Astrocyte (in vitro differentiated cells and primary cell): ENCODE measurements around the gene PYGL. TPM values are rescaled to one million over a fixed set of nuclear protein-coding genes. Genes with fewer than 3 reads are reported as not detected.

ENCODE experiments used
- DNase-seq: peaks from one replicate; pipeline ENCODE4 v3.0.0-alpha.2; 2010; ENCODE audit warnings: low read depth
- FAIRE-seq: peaks from 2 replicates; lab custom pipeline; 2011; peaks lifted over from hg19 to GRCh38; lab: Jason Lieb, UNC
- H2AFZ ChIP-seq: 2 replicates; pipeline ENCODE4 v1.6.0; 2012; ENCODE audit warnings: low read depth, low read length, inconsistent platforms
- H3K27ac ChIP-seq: 2 replicates; pipeline ENCODE4 v1.5.1; 2011; ENCODE audit warnings: low read depth, low read length, inconsistent platforms
- H3K27me3 ChIP-seq: 2 replicates; pipeline ENCODE4 v1.6.0; 2011; ENCODE audit warnings: low read length, inconsistent platforms; ENCODE audit not compliant: insufficient read depth
- H3K36me3 ChIP-seq: 2 replicates; pipeline ENCODE4 v1.5.1; 2011; ENCODE audit warnings: low read length, inconsistent platforms; ENCODE audit not compliant: insufficient read depth
- H3K4me1 ChIP-seq: 2 replicates; pipeline ENCODE4 v1.5.1; 2011; ENCODE audit warnings: low read length, inconsistent platforms; ENCODE audit not compliant: insufficient read depth
- H3K4me2 ChIP-seq: 2 replicates; pipeline ENCODE4 v1.6.0; 2012; ENCODE audit warnings: low read length, inconsistent platforms
- H3K4me3 ChIP-seq: 2 replicates; pipeline ENCODE4 v1.5.1; 2011; ENCODE audit warnings: low read depth, mild to moderate bottlenecking, low read length, inconsistent platforms; ENCODE audit not compliant: insufficient read depth
- H3K79me2 ChIP-seq: 2 replicates; pipeline ENCODE4 v1.6.0; 2012; ENCODE audit warnings: mild to moderate bottlenecking, low read length, inconsistent platforms; ENCODE audit not compliant: insufficient read depth
- H3K9ac ChIP-seq: 2 replicates; pipeline ENCODE4 v1.6.0; 2012; ENCODE audit warnings: mild to moderate bottlenecking, low read length, inconsistent platforms
- H3K9me3 ChIP-seq: 2 replicates; pipeline ENCODE4 v1.5.1; 2012; ENCODE audit warnings: low read depth, mild to moderate bottlenecking, low read length, inconsistent platforms; ENCODE audit not compliant: insufficient read depth
- H4K20me1 ChIP-seq: 2 replicates; pipeline ENCODE4 v1.6.0; 2012; ENCODE audit warnings: low read length, inconsistent platforms; ENCODE audit not compliant: insufficient read depth
- H3K27ac Mint-ChIP-seq: one replicate; pipeline ENCODE4 v1.8.0; 2021; ENCODE audit warnings: mild to moderate bottlenecking, mixed read lengths; ENCODE audit not compliant: unreplicated experiment
- H3K27me3 Mint-ChIP-seq: one replicate; pipeline ENCODE4 v1.8.0; 2021; ENCODE audit warnings: low read depth, mixed read lengths; ENCODE audit not compliant: unreplicated experiment
- H3K36me3 Mint-ChIP-seq: one replicate; pipeline ENCODE4 v1.8.0; 2021; ENCODE audit warnings: low read depth, mixed read lengths; ENCODE audit not compliant: unreplicated experiment
- H3K4me1 Mint-ChIP-seq: one replicate; pipeline ENCODE4 v1.8.0; 2021; ENCODE audit warnings: low read depth, mixed read lengths; ENCODE audit not compliant: unreplicated experiment
- H3K4me3 Mint-ChIP-seq: one replicate; pipeline ENCODE4 v1.8.0; 2021; ENCODE audit warnings: mild to moderate bottlenecking, moderate library complexity, mixed read lengths; ENCODE audit not compliant: unreplicated experiment
- H3K9me3 Mint-ChIP-seq: one replicate; pipeline ENCODE4 v1.8.0; 2021; ENCODE audit warnings: mild to moderate bottlenecking, mixed read lengths; ENCODE audit not compliant: unreplicated experiment
- CTCF ChIP-seq: IDR thresholded peaks from 2 replicates; pipeline ENCODE4 v1.5.1; 2011; ENCODE audit warnings: low read depth, mild to moderate bottlenecking, inconsistent platforms, low read length, moderate library complexity; ENCODE audit not compliant: insufficient read depth
- EZH2 ChIP-seq: IDR thresholded peaks from 2 replicates; pipeline ENCODE4 v1.6.1; 2012; ENCODE audit warnings: mild to moderate bottlenecking, low read length, inconsistent platforms; ENCODE audit not compliant: insufficient read depth
- total RNA-seq: library from RNA; stranded (reverse); gene quantifications from 2 replicates; pipeline ENCODE4 v1.2.1, GENCODE V29; 2021

PYGL gene
- total RNA-seq, 1 donor from 2014 or later: 97.6 TPM

GRCh38 chr14:50929506-50929905, 14.8 kb downstream of the PYGL start:
- Mint-ChIP-seq H3K27me3 (no peaks in the 10 kb centered on the region), H3K4me3 (no peak overlapping the region), H3K9me3 (no peaks in the 10 kb centered on the region), H3K4me1 (peaks cover 3% of the 10 kb centered on the region), H3K27ac (no peak overlapping the region), H3K36me3 (peaks cover 29% of the 10 kb centered on the region)
- no peak for FAIRE-seq
- Histone ChIP-seq H3K9ac (no peak overlapping the region), H3K4me3 (no peak overlapping the region), H4K20me1 (no peaks in the 10 kb centered on the region), H3K4me1 (peaks cover 6% of the 10 kb centered on the region), H3K79me2 (no peaks in the 10 kb centered on the region), H3K36me3 (no peaks in the 10 kb centered on the region), H3K9me3 (no peaks in the 10 kb centered on the region), H2AFZ (no peak overlapping the region), H3K4me2 (no peak overlapping the region), H3K27me3 (no peaks in the 10 kb centered on the region), H3K27ac (no peak overlapping the region)
- TF ChIP-seq EZH2 (no peak), CTCF (no peak)
- DNase-seq: no peak

GRCh38 chr14:50928002-50928635, 16.2 kb downstream of the PYGL start:
- peaks cover 29% of the 10 kb centered on the region for H3K36me3 Mint-ChIP-seq
- Histone ChIP-seq H4K20me1 (no peaks in the 10 kb centered on the region), H3K9ac (no peak overlapping the region), H3K27me3 (no peaks in the 10 kb centered on the region), H3K27ac (no peak overlapping the region), H3K4me1 (peaks cover 4% of the 10 kb centered on the region), H3K9me3 (no peaks in the 10 kb centered on the region), H3K36me3 (no peaks in the 10 kb centered on the region), H2AFZ (no peak overlapping the region), H3K79me2 (no peaks in the 10 kb centered on the region), H3K4me3 (no peak overlapping the region), H3K4me2 (no peak overlapping the region)
- FAIRE-seq (peak; percentile 32), DNase-seq (peak; percentile 98)
- H3K27ac Mint-ChIP-seq: no peak overlapping the region
- H3K27me3 Mint-ChIP-seq: no peaks in the 10 kb centered on the region
- no peak overlapping the region for H3K4me3 Mint-ChIP-seq
- no peaks in the 10 kb centered on the region for H3K9me3 Mint-ChIP-seq
- H3K4me1 Mint-ChIP-seq: peaks cover 2% of the 10 kb centered on the region
- TF ChIP-seq CTCF (no peak), EZH2 (no peak)

GRCh38 chr14:50926851-50927386, 17.4 kb downstream of the PYGL start:
- Histone ChIP-seq H3K27ac (no peak overlapping the region), H3K27me3 (no peaks in the 10 kb centered on the region), H3K9ac (no peak overlapping the region), H4K20me1 (no peaks in the 10 kb centered on the region), H2AFZ (no peak overlapping the region), H3K4me1 (no peaks in the 10 kb centered on the region), H3K9me3 (no peaks in the 10 kb centered on the region), H3K4me3 (no peak overlapping the region), H3K79me2 (no peaks in the 10 kb centered on the region), H3K36me3 (no peaks in the 10 kb centered on the region), H3K4me2 (no peak overlapping the region)
- H3K27ac Mint-ChIP-seq: peak overlapping the region; percentile 69
- no peak overlapping the region for H3K4me3 Mint-ChIP-seq
- H3K27me3 Mint-ChIP-seq: no peaks in the 10 kb centered on the region
- FAIRE-seq (no peak), DNase-seq (no peak)
- H3K36me3 Mint-ChIP-seq: peaks cover 29% of the 10 kb centered on the region
- no peak for TF ChIP-seq EZH2
- no peak for TF ChIP-seq CTCF
- H3K4me1 Mint-ChIP-seq: peaks cover 2% of the 10 kb centered on the region
- no peaks in the 10 kb centered on the region for H3K9me3 Mint-ChIP-seq
